Measurements from ENCODE around the gene ITGB1. TPM values are rescaled to one million over a fixed set of nuclear protein-coding genes. Genes with fewer than 3 reads are reported as not detected.

Gene ITGB1
- total and polyA plus RNA-seq, 9 of the 15 experiments (the other 6 are each of a cell fraction or from before 2014, with no cell fraction given), result 40.2 to 194 (median 155) TPM

DNA sequence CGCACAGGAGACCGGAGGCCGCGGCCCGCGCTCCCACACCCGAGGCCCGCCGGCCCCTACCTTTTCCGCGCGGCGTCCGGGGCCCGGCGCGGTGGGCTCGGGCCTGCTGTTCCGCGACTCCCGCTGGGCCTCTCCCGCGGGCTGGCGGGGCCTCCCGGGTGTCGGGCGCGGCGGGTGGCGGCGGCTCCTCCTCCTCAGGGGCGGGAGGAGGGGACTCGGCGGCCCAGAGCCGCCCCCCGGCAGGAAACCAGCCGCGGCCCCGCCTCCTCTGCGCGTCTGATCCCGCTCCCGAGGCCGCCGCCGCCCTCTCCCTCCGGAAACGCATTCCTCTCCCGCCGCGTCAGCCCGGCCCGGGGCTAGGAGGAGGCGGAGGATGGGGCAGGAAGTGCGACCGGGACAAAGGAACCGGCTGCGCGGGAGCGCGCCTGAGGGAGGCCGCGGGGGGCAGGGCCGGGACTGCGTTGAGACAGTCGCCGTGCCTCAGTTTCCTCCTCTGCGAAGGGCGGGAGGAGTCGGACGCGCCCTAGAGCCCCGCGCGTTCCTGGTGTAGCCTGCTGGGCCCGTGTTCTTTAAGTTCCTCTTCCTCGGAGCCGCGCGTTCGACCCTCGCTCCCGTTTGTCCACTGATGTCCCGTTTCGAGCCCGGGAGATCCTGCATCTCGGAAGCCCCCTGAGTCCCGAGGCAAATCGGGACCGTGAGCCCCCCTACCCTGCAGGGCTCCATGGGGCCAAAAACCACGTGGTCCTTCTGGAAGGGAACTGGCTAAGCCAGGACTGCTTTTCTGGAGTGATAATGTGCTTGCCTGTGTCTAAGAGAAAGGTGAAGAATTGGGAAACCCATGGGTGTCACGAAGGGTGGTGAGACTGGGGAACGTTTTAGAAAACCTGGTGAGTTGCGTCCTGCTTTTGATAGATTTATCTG lies at the start of gene ITGB1 (continued):
- TF ChIP-seq, protein P1, sequence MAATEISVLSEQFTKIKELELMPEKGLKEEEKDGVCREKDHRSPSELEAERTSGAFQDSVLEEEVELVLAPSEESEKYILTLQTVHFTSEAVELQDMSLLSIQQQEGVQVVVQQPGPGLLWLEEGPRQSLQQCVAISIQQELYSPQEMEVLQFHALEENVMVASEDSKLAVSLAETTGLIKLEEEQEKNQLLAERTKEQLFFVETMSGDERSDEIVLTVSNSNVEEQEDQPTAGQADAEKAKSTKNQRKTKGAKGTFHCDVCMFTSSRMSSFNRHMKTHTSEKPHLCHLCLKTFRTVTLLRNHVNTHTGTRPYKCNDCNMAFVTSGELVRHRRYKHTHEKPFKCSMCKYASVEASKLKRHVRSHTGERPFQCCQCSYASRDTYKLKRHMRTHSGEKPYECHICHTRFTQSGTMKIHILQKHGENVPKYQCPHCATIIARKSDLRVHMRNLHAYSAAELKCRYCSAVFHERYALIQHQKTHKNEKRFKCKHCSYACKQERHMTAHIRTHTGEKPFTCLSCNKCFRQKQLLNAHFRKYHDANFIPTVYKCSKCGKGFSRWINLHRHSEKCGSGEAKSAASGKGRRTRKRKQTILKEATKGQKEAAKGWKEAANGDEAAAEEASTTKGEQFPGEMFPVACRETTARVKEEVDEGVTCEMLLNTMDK (IDR thresholded peaks at IDR 0.05; ENCODE audit: borderline replicate concordance, insufficient read depth, low read depth, low read length, poor library complexity, severe bottlenecking), result no peak
- TF ChIP-seq RB1 (IDR thresholded peaks at IDR 0.05; ENCODE audit: low read depth) (peak; percentile 79), ILK (tag; IDR thresholded peaks at IDR 0.05; ENCODE audit: borderline replicate concordance, low read depth) (no peak), RHOXF2B (CRISPR knock-in tag; conservative IDR thresholded peaks at IDR 0.05) (no peak), CCAR2 (IDR thresholded peaks at IDR 0.05; ENCODE audit: low read depth, low read length) (no peak), CC2D1A (IDR thresholded peaks at IDR 0.05) (no peak), ZNF282 (CRISPR knock-in tag; IDR thresholded peaks at IDR 0.05) (no peak), MCM2 (IDR thresholded peaks at IDR 0.05; ENCODE audit: low read depth) (no peak), MYBL2 (IDR thresholded peaks at IDR 0.05; ENCODE audit: low read depth) (no peak), MYBL2 (CRISPR knock-in tag; IDR thresholded peaks at IDR 0.05; ENCODE audit: borderline replicate concordance) (no peak), ZNF174 (CRISPR knock-in tag; IDR thresholded peaks at IDR 0.05) (no peak)
- TF ChIP-seq, protein P2, sequence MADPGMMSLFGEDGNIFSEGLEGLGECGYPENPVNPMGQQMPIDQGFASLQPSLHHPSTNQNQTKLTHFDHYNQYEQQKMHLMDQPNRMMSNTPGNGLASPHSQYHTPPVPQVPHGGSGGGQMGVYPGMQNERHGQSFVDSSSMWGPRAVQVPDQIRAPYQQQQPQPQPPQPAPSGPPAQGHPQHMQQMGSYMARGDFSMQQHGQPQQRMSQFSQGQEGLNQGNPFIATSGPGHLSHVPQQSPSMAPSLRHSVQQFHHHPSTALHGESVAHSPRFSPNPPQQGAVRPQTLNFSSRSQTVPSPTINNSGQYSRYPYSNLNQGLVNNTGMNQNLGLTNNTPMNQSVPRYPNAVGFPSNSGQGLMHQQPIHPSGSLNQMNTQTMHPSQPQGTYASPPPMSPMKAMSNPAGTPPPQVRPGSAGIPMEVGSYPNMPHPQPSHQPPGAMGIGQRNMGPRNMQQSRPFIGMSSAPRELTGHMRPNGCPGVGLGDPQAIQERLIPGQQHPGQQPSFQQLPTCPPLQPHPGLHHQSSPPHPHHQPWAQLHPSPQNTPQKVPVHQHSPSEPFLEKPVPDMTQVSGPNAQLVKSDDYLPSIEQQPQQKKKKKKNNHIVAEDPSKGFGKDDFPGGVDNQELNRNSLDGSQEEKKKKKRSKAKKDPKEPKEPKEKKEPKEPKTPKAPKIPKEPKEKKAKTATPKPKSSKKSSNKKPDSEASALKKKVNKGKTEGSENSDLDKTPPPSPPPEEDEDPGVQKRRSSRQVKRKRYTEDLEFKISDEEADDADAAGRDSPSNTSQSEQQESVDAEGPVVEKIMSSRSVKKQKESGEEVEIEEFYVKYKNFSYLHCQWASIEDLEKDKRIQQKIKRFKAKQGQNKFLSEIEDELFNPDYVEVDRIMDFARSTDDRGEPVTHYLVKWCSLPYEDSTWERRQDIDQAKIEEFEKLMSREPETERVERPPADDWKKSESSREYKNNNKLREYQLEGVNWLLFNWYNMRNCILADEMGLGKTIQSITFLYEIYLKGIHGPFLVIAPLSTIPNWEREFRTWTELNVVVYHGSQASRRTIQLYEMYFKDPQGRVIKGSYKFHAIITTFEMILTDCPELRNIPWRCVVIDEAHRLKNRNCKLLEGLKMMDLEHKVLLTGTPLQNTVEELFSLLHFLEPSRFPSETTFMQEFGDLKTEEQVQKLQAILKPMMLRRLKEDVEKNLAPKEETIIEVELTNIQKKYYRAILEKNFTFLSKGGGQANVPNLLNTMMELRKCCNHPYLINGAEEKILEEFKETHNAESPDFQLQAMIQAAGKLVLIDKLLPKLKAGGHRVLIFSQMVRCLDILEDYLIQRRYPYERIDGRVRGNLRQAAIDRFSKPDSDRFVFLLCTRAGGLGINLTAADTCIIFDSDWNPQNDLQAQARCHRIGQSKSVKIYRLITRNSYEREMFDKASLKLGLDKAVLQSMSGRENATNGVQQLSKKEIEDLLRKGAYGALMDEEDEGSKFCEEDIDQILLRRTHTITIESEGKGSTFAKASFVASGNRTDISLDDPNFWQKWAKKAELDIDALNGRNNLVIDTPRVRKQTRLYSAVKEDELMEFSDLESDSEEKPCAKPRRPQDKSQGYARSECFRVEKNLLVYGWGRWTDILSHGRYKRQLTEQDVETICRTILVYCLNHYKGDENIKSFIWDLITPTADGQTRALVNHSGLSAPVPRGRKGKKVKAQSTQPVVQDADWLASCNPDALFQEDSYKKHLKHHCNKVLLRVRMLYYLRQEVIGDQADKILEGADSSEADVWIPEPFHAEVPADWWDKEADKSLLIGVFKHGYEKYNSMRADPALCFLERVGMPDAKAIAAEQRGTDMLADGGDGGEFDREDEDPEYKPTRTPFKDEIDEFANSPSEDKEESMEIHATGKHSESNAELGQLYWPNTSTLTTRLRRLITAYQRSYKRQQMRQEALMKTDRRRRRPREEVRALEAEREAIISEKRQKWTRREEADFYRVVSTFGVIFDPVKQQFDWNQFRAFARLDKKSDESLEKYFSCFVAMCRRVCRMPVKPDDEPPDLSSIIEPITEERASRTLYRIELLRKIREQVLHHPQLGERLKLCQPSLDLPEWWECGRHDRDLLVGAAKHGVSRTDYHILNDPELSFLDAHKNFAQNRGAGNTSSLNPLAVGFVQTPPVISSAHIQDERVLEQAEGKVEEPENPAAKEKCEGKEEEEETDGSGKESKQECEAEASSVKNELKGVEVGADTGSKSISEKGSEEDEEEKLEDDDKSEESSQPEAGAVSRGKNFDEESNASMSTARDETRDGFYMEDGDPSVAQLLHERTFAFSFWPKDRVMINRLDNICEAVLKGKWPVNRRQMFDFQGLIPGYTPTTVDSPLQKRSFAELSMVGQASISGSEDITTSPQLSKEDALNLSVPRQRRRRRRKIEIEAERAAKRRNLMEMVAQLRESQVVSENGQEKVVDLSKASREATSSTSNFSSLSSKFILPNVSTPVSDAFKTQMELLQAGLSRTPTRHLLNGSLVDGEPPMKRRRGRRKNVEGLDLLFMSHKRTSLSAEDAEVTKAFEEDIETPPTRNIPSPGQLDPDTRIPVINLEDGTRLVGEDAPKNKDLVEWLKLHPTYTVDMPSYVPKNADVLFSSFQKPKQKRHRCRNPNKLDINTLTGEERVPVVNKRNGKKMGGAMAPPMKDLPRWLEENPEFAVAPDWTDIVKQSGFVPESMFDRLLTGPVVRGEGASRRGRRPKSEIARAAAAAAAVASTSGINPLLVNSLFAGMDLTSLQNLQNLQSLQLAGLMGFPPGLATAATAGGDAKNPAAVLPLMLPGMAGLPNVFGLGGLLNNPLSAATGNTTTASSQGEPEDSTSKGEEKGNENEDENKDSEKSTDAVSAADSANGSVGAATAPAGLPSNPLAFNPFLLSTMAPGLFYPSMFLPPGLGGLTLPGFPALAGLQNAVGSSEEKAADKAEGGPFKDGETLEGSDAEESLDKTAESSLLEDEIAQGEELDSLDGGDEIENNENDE (IDR thresholded peaks at IDR 0.05; ENCODE audit: low read depth, low read length), result no peak
